OCI-LY3 (cell line): Measurements from ENCODE around the gene GPLD1.

Experiments used
- H2AFZ ChIP-seq: fragments of 200-600, 300-600 bp; shearing (Covaris generic); 2 replicates; pipeline ENCODE4 v1.6.0; 2014; ENCODE audit warnings: antibody characterized with exemption, low read depth, low read length
- H3K27ac ChIP-seq: fragments of 200-600, 300-600 bp; sonication (generic); 2 replicates; pipeline ENCODE4 v1.5.1; 2014; ENCODE audit warnings: mild to moderate bottlenecking, low read length, moderate library complexity, mixed read lengths
- H3K27me3 ChIP-seq: fragments of 200-600, 300-600 bp; sonication (generic); 2 replicates; pipeline ENCODE4 v1.6.1; 2014; ENCODE audit warnings: low read depth, low read length, mixed read lengths
- H3K36me3 ChIP-seq: fragments of 200-600, 300-600 bp; sonication (generic); replicated peaks from 2 replicates; pipeline ENCODE3; 2014; ENCODE audit warnings: low read depth, low read length, mixed read lengths
- H3K4me1 ChIP-seq: fragments of 300-600, 200-600 bp; sonication (generic); 2 replicates; pipeline ENCODE4 v1.6.1; 2014; ENCODE audit warnings: low read length, mixed read lengths
- H3K4me2 ChIP-seq: fragments of 200-600, 300-600 bp; sonication (generic); 2 replicates; pipeline ENCODE4 v1.6.1; 2014; ENCODE audit warnings: low read length, mixed read lengths
- H3K4me3 ChIP-seq: fragments of 300-600, 200-600 bp; sonication (generic); 2 replicates; pipeline ENCODE4 v1.5.1; 2014; ENCODE audit warnings: antibody characterized with exemption, mild to moderate bottlenecking, low read length, moderate library complexity
- H3K79me2 ChIP-seq: fragments of 300-600, 200-600 bp; shearing (Covaris generic); 2 replicates; pipeline ENCODE4 v1.6.1; 2014; ENCODE audit warnings: mild to moderate bottlenecking, low read length, mixed read lengths
- H3K9ac ChIP-seq: fragments of 300-600, 200-600 bp; shearing (Covaris generic); 2 replicates; pipeline ENCODE4 v1.6.0; 2014; ENCODE audit warnings: mild to moderate bottlenecking, low read length, moderate library complexity
- H3K9me3 ChIP-seq: fragments of 200-600, 300-600 bp; shearing (Covaris generic); 2 replicates; pipeline ENCODE4 v1.6.1; 2014; ENCODE audit warnings: low read length, mixed read lengths; ENCODE audit not compliant: insufficient read depth
- H4K20me1 ChIP-seq: fragments of 200-600, 300-600 bp; sonication (generic); 2 replicates; pipeline ENCODE4 v1.6.1; 2016; ENCODE audit warnings: low read length, mixed read lengths; ENCODE audit not compliant: insufficient read depth
- EZH2phosphoT487 ChIP-seq: fragments of 200-600 bp; shearing (Covaris generic); IDR thresholded peaks from 2 replicates; pipeline ENCODE4 v1.6.1; 2018; ENCODE audit warnings: antibody characterized with exemption, mixed run types, low read depth
- TF ChIP-seq, protein P1 (sequence below): fragments of 200-600, 300-600 bp; sonication (generic); IDR thresholded peaks from 2 replicates; pipeline ENCODE4 v1.5.1; 2014; ENCODE audit warnings: antibody characterized with exemption, low read length, low read depth

Gene GPLD1

DNA sequence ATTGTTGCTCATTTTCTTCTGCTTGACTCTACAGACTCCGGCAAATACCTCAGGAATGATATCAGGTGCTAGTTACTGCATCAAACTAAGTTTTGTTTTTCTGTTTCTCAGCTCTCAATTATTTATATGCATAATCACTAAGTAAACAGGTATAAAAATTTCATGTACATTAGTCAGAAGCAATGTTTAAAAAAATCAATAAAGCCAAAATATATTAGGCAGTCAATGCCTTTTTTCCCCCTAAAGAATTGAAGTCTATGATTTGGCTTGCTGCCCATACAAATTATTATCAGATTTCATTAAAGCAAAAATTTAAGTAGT, 107.2 kb downstream of the GPLD1 start:
- no peaks in the 10 kb centered on the region for H4K20me1 ChIP-seq
- no peaks in the 10 kb centered on the region for H3K79me2 ChIP-seq
- H2AFZ ChIP-seq = no peak overlapping the region
- no peak overlapping the region for H3K4me2 ChIP-seq
- H3K4me3 ChIP-seq = no peak overlapping the region
- H3K27ac ChIP-seq = no peak overlapping the region
- H3K27me3 ChIP-seq = no peaks in the 10 kb centered on the region
- no peak for TF ChIP-seq EZH2phosphoT487
- TF ChIP-seq, protein P1, sequence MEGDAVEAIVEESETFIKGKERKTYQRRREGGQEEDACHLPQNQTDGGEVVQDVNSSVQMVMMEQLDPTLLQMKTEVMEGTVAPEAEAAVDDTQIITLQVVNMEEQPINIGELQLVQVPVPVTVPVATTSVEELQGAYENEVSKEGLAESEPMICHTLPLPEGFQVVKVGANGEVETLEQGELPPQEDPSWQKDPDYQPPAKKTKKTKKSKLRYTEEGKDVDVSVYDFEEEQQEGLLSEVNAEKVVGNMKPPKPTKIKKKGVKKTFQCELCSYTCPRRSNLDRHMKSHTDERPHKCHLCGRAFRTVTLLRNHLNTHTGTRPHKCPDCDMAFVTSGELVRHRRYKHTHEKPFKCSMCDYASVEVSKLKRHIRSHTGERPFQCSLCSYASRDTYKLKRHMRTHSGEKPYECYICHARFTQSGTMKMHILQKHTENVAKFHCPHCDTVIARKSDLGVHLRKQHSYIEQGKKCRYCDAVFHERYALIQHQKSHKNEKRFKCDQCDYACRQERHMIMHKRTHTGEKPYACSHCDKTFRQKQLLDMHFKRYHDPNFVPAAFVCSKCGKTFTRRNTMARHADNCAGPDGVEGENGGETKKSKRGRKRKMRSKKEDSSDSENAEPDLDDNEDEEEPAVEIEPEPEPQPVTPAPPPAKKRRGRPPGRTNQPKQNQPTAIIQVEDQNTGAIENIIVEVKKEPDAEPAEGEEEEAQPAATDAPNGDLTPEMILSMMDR = no peak
- no peaks in the 10 kb centered on the region for H3K9me3 ChIP-seq
- H3K9ac ChIP-seq = no peak overlapping the region
- peaks cover 7% of the 10 kb centered on the region for H3K4me1 ChIP-seq
- no peaks in the 10 kb centered on the region for H3K36me3 ChIP-seq

DNA sequence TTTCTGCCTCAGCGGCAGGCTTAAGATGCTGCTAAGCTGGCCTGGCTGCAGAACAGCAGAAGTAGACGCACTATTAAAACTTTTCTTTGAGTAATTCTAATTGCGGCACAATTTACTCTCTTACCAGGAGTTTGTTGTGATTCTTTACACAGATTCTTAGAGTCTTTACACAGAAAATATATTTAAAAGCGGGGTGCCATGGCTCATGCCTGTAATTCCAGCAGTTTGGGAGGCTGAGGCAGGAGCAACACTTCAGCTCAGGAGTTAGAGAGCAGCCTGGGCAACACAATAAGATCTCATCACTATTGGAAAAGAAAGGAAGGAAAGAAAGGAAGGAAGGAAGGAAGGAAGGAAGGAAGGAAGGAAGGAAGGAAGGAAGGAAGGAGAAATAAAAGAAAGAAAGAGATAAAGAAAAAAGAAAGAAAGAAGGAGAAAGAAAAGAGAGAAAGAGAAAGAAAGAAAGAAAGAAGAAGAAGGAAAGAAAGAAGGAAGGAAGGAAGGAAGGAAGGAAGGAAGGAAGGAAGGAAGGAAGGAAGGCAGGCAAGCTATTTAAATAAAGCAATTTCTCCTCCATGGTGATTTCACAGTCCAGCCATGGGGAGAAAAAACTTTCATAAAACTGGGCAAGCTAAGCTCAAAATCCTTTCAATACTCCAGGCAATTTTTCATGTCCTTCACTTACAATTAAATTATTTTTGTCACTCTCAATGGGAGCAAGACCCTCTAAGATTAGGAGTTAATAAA, 107.7 kb downstream of the GPLD1 start:
- H3K27ac ChIP-seq = no peak overlapping the region
- H3K36me3 ChIP-seq = no peaks in the 10 kb centered on the region
- H2AFZ ChIP-seq = no peak overlapping the region
- TF ChIP-seq, protein P1 = no peak
- TF ChIP-seq EZH2phosphoT487 = no peak
- no peaks in the 10 kb centered on the region for H3K9me3 ChIP-seq
- H3K79me2 ChIP-seq = no peaks in the 10 kb centered on the region
- H3K4me1 ChIP-seq = peaks cover 7% of the 10 kb centered on the region
- no peak overlapping the region for H3K4me3 ChIP-seq
- H3K4me2 ChIP-seq = no peak overlapping the region
- H3K9ac ChIP-seq = no peak overlapping the region
- no peaks in the 10 kb centered on the region for H3K27me3 ChIP-seq
- no peaks in the 10 kb centered on the region for H4K20me1 ChIP-seq

DNA sequence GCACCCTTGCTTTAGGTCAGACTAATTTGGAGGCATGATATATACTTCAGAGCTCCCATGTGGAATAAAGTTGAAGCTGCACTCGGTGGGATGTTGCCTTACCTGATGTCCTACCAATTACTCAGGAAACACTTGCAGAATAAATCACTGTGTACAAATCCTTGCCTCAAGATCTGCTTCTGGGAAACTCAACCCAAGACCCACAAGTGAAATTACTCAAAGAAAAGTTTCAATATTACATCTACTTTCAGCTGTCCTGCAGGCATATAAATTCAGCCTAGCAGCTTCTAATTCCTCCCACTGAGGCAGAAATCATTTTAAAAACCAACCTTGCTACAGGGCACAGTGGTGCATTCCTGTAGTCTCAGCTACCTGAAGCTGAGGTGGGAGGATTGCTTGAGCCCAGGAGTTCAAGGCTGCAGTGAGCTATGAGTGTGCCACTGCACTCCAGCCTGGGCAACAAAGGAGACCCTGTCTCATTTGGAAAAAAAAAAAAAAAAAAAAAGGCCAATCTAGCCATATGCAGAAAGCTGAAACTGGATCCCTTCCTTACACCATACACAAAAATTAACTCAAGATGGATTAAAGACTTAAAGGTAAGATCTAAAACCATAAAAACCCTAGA, 110.8 kb downstream of the GPLD1 start:
- Histone ChIP-seq H2AFZ (no peak overlapping the region), H3K27ac (no peak overlapping the region), H3K79me2 (no peaks in the 10 kb centered on the region), H3K9me3 (no peaks in the 10 kb centered on the region), H3K4me3 (no peak overlapping the region), H3K4me2 (no peak overlapping the region), H3K4me1 (peaks cover 7% of the 10 kb centered on the region), H4K20me1 (no peaks in the 10 kb centered on the region), H3K36me3 (no peaks in the 10 kb centered on the region), H3K27me3 (no peaks in the 10 kb centered on the region), H3K9ac (no peak overlapping the region)
- no peak for TF ChIP-seq EZH2phosphoT487
